Esophagus squamous epithelium (tissue), 4 donors: Measurements from ENCODE around the gene CDK12.

ENCODE experiments used
- CTCF ChIP-seq, 6 experiments: fragments of 450-650 bp in 4 of 6; fragments of 200-600 bp in 2 of 6; sonication (generic) in 2 of 6; IDR thresholded peaks; one replicate each; pipeline ENCODE4 v1.5.1; 2016 to 2019; ENCODE audit warnings: antibody characterized with exemption in 6 of 6, mild to moderate bottlenecking in 4 of 6, moderate library complexity in 4 of 6
- POLR2A ChIP-seq, 4 donors: fragments of 450-650 bp; IDR thresholded peaks; one replicate each; pipeline ENCODE4 v1.6.1; 2017; ENCODE audit warnings: antibody characterized with exemption in 4 of 4, mild to moderate bottlenecking in 4 of 4, moderate library complexity in 3 of 4

GRCh38 chr17:39473310-39473709 is 12.0 kb downstream of the CDK12 start:
- TF ChIP-seq CTCF (IDR thresholded peaks at IDR 0.05) (no peak), POLR2A (IDR thresholded peaks at IDR 0.05) (no peak)
